ENCODE measurements around the gene SFXN5. TPM values are rescaled to one million over a fixed set of nuclear protein-coding genes. Genes with fewer than 3 reads are reported as not detected.

The SFXN5 gene
- total and polyA plus RNA-seq, 2 of the 8 experiments (the other 6 are each of a cell fraction or from before 2014, with no cell fraction given): 29.3 to 33.1 TPM

DNA sequence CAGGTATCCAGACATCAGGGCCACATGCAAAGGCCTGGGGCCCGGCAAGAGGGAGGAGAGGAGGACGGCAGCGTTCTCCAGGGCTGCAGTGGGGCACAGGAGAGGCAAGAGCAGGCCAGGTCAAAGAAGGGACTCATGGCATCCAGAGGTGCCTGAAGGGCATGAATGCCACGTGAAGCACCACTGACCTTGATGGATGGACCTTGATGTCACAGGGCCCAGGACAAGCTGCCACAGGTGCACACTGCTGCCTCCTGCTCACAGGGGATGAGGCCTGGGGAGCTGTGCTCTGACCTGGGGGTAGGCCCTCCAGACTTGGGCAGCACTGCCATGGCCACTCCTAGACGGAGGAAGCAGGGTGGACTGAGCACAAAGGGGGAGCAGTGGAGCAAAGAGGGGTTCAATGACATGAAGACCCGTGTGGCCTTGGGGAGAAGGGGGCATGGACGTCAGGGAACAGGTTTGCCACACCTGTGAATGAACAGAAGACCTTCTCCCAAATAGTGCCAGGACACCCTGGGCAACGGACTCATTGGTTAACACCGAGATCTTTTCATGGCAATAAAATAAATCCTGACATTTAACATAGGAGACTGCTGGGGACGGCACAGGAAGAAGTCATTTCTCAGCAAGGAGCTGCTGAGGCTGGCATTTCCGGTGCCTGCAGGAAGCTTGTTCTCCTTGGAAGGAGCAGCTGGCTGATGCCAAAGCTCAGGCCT, 88.6 kb downstream of the SFXN5 start (continued):
- no peak for TF ChIP-seq EZH2 (IDR thresholded peaks at IDR 0.05; ENCODE audit: low read depth, low read length, severe bottlenecking)
- TF ChIP-seq, protein P1, sequence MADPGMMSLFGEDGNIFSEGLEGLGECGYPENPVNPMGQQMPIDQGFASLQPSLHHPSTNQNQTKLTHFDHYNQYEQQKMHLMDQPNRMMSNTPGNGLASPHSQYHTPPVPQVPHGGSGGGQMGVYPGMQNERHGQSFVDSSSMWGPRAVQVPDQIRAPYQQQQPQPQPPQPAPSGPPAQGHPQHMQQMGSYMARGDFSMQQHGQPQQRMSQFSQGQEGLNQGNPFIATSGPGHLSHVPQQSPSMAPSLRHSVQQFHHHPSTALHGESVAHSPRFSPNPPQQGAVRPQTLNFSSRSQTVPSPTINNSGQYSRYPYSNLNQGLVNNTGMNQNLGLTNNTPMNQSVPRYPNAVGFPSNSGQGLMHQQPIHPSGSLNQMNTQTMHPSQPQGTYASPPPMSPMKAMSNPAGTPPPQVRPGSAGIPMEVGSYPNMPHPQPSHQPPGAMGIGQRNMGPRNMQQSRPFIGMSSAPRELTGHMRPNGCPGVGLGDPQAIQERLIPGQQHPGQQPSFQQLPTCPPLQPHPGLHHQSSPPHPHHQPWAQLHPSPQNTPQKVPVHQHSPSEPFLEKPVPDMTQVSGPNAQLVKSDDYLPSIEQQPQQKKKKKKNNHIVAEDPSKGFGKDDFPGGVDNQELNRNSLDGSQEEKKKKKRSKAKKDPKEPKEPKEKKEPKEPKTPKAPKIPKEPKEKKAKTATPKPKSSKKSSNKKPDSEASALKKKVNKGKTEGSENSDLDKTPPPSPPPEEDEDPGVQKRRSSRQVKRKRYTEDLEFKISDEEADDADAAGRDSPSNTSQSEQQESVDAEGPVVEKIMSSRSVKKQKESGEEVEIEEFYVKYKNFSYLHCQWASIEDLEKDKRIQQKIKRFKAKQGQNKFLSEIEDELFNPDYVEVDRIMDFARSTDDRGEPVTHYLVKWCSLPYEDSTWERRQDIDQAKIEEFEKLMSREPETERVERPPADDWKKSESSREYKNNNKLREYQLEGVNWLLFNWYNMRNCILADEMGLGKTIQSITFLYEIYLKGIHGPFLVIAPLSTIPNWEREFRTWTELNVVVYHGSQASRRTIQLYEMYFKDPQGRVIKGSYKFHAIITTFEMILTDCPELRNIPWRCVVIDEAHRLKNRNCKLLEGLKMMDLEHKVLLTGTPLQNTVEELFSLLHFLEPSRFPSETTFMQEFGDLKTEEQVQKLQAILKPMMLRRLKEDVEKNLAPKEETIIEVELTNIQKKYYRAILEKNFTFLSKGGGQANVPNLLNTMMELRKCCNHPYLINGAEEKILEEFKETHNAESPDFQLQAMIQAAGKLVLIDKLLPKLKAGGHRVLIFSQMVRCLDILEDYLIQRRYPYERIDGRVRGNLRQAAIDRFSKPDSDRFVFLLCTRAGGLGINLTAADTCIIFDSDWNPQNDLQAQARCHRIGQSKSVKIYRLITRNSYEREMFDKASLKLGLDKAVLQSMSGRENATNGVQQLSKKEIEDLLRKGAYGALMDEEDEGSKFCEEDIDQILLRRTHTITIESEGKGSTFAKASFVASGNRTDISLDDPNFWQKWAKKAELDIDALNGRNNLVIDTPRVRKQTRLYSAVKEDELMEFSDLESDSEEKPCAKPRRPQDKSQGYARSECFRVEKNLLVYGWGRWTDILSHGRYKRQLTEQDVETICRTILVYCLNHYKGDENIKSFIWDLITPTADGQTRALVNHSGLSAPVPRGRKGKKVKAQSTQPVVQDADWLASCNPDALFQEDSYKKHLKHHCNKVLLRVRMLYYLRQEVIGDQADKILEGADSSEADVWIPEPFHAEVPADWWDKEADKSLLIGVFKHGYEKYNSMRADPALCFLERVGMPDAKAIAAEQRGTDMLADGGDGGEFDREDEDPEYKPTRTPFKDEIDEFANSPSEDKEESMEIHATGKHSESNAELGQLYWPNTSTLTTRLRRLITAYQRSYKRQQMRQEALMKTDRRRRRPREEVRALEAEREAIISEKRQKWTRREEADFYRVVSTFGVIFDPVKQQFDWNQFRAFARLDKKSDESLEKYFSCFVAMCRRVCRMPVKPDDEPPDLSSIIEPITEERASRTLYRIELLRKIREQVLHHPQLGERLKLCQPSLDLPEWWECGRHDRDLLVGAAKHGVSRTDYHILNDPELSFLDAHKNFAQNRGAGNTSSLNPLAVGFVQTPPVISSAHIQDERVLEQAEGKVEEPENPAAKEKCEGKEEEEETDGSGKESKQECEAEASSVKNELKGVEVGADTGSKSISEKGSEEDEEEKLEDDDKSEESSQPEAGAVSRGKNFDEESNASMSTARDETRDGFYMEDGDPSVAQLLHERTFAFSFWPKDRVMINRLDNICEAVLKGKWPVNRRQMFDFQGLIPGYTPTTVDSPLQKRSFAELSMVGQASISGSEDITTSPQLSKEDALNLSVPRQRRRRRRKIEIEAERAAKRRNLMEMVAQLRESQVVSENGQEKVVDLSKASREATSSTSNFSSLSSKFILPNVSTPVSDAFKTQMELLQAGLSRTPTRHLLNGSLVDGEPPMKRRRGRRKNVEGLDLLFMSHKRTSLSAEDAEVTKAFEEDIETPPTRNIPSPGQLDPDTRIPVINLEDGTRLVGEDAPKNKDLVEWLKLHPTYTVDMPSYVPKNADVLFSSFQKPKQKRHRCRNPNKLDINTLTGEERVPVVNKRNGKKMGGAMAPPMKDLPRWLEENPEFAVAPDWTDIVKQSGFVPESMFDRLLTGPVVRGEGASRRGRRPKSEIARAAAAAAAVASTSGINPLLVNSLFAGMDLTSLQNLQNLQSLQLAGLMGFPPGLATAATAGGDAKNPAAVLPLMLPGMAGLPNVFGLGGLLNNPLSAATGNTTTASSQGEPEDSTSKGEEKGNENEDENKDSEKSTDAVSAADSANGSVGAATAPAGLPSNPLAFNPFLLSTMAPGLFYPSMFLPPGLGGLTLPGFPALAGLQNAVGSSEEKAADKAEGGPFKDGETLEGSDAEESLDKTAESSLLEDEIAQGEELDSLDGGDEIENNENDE (IDR thresholded peaks at IDR 0.05; ENCODE audit: insufficient replicate concordance, low read length): no peak
- TF ChIP-seq BCL11A (IDR thresholded peaks at IDR 0.05; ENCODE audit: low read depth in 2 of 2, low read length in 2 of 2): no peak
- no peak for TF ChIP-seq SUZ12 (IDR thresholded peaks at IDR 0.05; ENCODE audit: low read length)
- no peak for TF ChIP-seq SIRT6 (IDR thresholded peaks at IDR 0.05; ENCODE audit: low read length)
